Gastroesophageal sphincter (tissue), 4 donors: ENCODE measurements around the gene POLN. TPM values are rescaled to one million over a fixed set of nuclear protein-coding genes. Genes with fewer than 3 reads are reported as not detected.

ENCODE experiments used
- ATAC-seq: fragments of 150-250 bp; one replicate; pipeline ENCODE4 v1.9.1; 2016; ENCODE audit warnings: mild to moderate bottlenecking, moderate library complexity
- H3K27ac ChIP-seq, 4 donors: fragments of 200-600 bp; sonication (generic) in 3 of 4; 1 replicate in 3 of 4; 2 replicates in 1 of 4; pipeline ENCODE4 v1.5.1; 2016 to 2019
- H3K27me3 ChIP-seq: fragments of 200-600 bp; sonication (generic); one replicate; pipeline ENCODE4 v1.5.1; 2019
- H3K36me3 ChIP-seq, 2 donors: fragments of 200-600 bp; sonication (generic); one replicate each; pipeline ENCODE4 v1.5.1; 2019; ENCODE audit warnings: control low read depth in 1 of 2
- H3K4me1 ChIP-seq, 3 donors: fragments of 200-600 bp; sonication (generic); 1 replicate in 2 of 3; 2 replicates in 1 of 3; pipeline ENCODE4 v1.5.1; 2016 to 2019; ENCODE audit warnings: control low read depth in 2 of 3
- H3K4me3 ChIP-seq, 2 donors: fragments of 200-600 bp; sonication (generic); one replicate each; pipeline ENCODE4 v1.5.1; 2019; ENCODE audit warnings: mild to moderate bottlenecking in 1 of 2, moderate library complexity in 1 of 2
- H3K9me3 ChIP-seq, 3 donors: fragments of 200-600 bp; sonication (generic); one replicate each; pipeline ENCODE4 v1.5.1; 2017 to 2019; ENCODE audit warnings: control low read depth in 2 of 3
- CTCF ChIP-seq, 4 experiments: fragments of 200-600 bp in 2 of 4; fragments of 450-650 bp in 2 of 4; sonication (generic) in 1 of 4; IDR thresholded peaks; one replicate each; pipeline ENCODE4 v1.5.1; 2017 to 2019; ENCODE audit warnings: antibody characterized with exemption in 4 of 4, mild to moderate bottlenecking in 2 of 4, moderate library complexity in 2 of 4
- EP300 ChIP-seq: sonication (generic); formaldehyde crosslinking; IDR thresholded peaks from one replicate; pipeline ENCODE4 v1.6.1; 2017; ENCODE audit warnings: antibody characterized with exemption, mild to moderate bottlenecking
- POLR2A ChIP-seq, 2 donors: fragments of 450-650 bp; IDR thresholded peaks; one replicate each; pipeline ENCODE4 v1.6.1; 2017; ENCODE audit warnings: antibody characterized with exemption in 2 of 2, mild to moderate bottlenecking in 2 of 2, moderate library complexity in 1 of 2
- POLR2AphosphoS5 ChIP-seq: sonication (generic); formaldehyde crosslinking; IDR thresholded peaks from one replicate; pipeline ENCODE4 v1.6.1; 2017; ENCODE audit warnings: antibody characterized with exemption
- WGBS, 2 donors: methylation state at CpG; one replicate each; pipeline ENCODE4 v1.1.5; 2018; ENCODE audit warnings: low coverage in 1 of 2; 5-methylcytosine and 5-hydroxymethylcytosine counted together
- total RNA-seq, 4 donors: library from RNA; depleted of rRNA; stranded (reverse); fragments of >200 nt; gene quantifications; one replicate each; pipeline ENCODE4 v1.1.0, GENCODE V29; 2016

The POLN gene
- total RNA-seq, 4 donors from 2014 or later, result 1.5 to 4.6 (median 2.6) TPM

GRCh38 chr4:2044119-2044485, 197.8 kb downstream of the POLN start:
- no peak for ATAC-seq
- peaks cover 0 to 5% (median 0%) of the 10 kb centered on the region in 3 donors for H3K9me3 ChIP-seq
- no peaks in the 10 kb centered on the region for H3K36me3 ChIP-seq
- WGBS, 2 donors, result no CpG with 5 or more reads among the region's 6 CpGs
- peaks cover 0 to 29% (median 21%) of the 10 kb centered on the region in 3 donors for H3K4me1 ChIP-seq
- H3K27me3 ChIP-seq, result peaks cover 98% of the 10 kb centered on the region
- H3K27ac ChIP-seq, result no peak overlapping the region
- no peak for TF ChIP-seq CTCF (IDR thresholded peaks at IDR 0.05)
- TF ChIP-seq POLR2AphosphoS5, result no peak
- TF ChIP-seq EP300, result no peak
- TF ChIP-seq POLR2A (IDR thresholded peaks at IDR 0.05), result no peak
- no peak overlapping the region for H3K4me3 ChIP-seq

GRCh38 chr4:2043396-2044118, 198.4 kb downstream of the POLN start:
- no peak for TF ChIP-seq CTCF (IDR thresholded peaks at IDR 0.05)
- no peak for TF ChIP-seq POLR2AphosphoS5
- Histone ChIP-seq H3K27ac (no peak overlapping the region), H3K36me3 (no peaks in the 10 kb centered on the region), H3K4me3 (no peak overlapping the region), H3K27me3 (peaks cover 99% of the 10 kb centered on the region), H3K4me1 (peaks cover 0 to 29% (median 21%) of the 10 kb centered on the region in 3 donors), H3K9me3 (peaks cover 0 to 5% (median 0%) of the 10 kb centered on the region in 3 donors)
- 40% methylated on average over 1 of the region's 18 CpGs; no CpG with 5 or more reads in 1 of the 2 donors for WGBS, 2 donors
- ATAC-seq, result no peak

- Histone ChIP-seq H3K4me1 (peaks cover 0 to 29% (median 21%) of the 10 kb centered on the region in 3 donors), H3K4me3 (peak overlapping the region in 1 of 2 donors; percentile 69), H3K27me3 (peaks cover 100% of the 10 kb centered on the region), H3K27ac (no peak overlapping the region), H3K9me3 (peaks cover 0 to 5% (median 0%) of the 10 kb centered on the region in 3 donors), H3K36me3 (no peaks in the 10 kb centered on the region)
- WGBS, 2 donors, result 40% methylated on average over 1 of the region's 8 CpGs; no CpG with 5 or more reads in 1 of the 2 donors
- ATAC-seq, result no peak
- TF ChIP-seq POLR2AphosphoS5 (no peak), POLR2A (IDR thresholded peaks at IDR 0.05) (no peak), CTCF (IDR thresholded peaks at IDR 0.05) (no peak), EP300 (no peak)
Measured at GRCh38 chr4:2042947-2043395, 198.9 kb downstream of the POLN start.

DNA sequence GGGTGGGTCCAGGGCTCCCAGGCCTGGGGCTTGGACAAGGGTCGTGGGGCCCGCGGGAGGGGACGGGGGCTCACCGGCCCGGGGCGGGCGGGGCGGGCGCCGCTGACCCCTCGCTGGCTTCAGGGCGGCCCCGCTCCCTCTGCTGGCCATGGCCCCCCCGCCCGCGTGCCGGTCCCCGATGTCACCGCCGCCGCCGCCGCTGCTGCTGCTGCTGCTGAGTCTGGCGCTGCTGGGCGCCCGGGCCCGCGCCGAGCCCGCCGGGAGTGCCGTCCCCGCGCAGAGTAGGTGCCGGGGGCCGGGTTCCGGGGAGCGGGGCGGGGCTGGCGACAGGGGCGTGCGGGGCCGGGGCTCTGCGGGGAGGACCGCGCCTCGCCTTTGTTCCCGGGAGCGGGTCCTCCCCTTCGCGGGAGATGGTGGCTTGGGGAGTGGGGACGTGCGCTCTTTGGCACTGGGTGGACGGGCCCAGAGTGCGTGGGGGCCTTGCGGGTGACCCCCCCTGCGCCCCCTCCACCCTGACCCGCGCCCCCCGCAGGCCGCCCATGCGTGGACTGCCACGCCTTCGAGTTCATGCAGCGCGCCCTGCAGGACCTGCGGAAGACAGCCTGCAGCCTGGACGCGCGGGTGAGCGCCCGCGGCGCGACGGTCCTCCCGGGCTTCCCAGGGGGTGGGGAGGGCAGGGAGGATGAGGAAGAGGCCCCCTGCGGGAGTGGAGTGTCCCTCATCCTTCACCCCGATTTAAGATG, 199.5 kb downstream of the POLN start:
- Histone ChIP-seq H3K4me3 (peak overlapping the region; percentile 51 to 69), H3K27me3 (peaks cover 94% of the 10 kb centered on the region), H3K4me1 (peaks cover 0 to 29% (median 21%) of the 10 kb centered on the region in 3 donors), H3K36me3 (no peaks in the 10 kb centered on the region), H3K27ac (peak overlapping the region in 1 of 4 donors; percentile 58), H3K9me3 (peaks cover 0 to 5% (median 0%) of the 10 kb centered on the region in 3 donors)
- TF ChIP-seq EP300 (no peak), POLR2AphosphoS5 (no peak), POLR2A (IDR thresholded peaks at IDR 0.05) (no peak), CTCF (IDR thresholded peaks at IDR 0.05) (no peak)
- 20% methylated on average over 1 of the region's 80 CpGs; no CpG with 5 or more reads in 1 of the 2 donors for WGBS, 2 donors
- peak; percentile 19 for ATAC-seq
